HepG2 (cell line): Measurements from ENCODE around the gene TGM1.

ENCODE experiments used
- CENPT ChIP-seq: sonication (generic); formaldehyde crosslinking; IDR thresholded peaks from 2 replicates; pipeline ENCODE4 v1.8.0; 2022; ENCODE audit warnings: low read depth, mild to moderate bottlenecking, moderate library complexity, missing genetic modification reagents
- HNRNPL ChIP-seq: fragments of 200-400 bp; formaldehyde crosslinking; IDR thresholded peaks from 2 replicates; pipeline ENCODE4 v1.6.1; 2017; ENCODE audit warnings: mild to moderate bottlenecking, low read depth, low read length
- KDM1A ChIP-seq: IDR thresholded peaks from 2 replicates; pipeline ENCODE4 v1.6.1; 2016; ENCODE audit warnings: missing compliant biosample characterization
- NFIC ChIP-seq: IDR thresholded peaks from 2 replicates; pipeline ENCODE4 v1.6.1; 2012; ENCODE audit warnings: mild to moderate bottlenecking, low read length, inconsistent platforms
- POLR2AphosphoS5 ChIP-seq: IDR thresholded peaks from 2 replicates; pipeline ENCODE4 v1.6.1; 2012; ENCODE audit warnings: low read depth, low read length
- SETDB1 ChIP-seq: sonication (generic); formaldehyde crosslinking; IDR thresholded peaks from 2 replicates; pipeline ENCODE4 v1.5.1; 2020; ENCODE audit warnings: missing genetic modification reagents, mild to moderate bottlenecking, borderline replicate concordance
- ZNF660 ChIP-seq: sonication (generic); formaldehyde crosslinking; IDR thresholded peaks from 2 replicates; pipeline ENCODE4 v1.5.1; 2020; ENCODE audit warnings: mild to moderate bottlenecking, low read depth, missing genetic modification reagents, borderline replicate concordance
- TF ChIP-seq, protein P1 (sequence below): sonication (generic); formaldehyde crosslinking; IDR thresholded peaks from 2 replicates; pipeline ENCODE4 v1.4.0; 2020; ENCODE audit warnings: low read depth, mild to moderate bottlenecking, missing genetic modification reagents
- TF ChIP-seq, protein P2 (sequence below): sonication (generic); formaldehyde crosslinking; IDR thresholded peaks from 2 replicates; pipeline ENCODE4 v1.4.0; 2020; ENCODE audit warnings: mild to moderate bottlenecking, missing genetic modification reagents
- TF ChIP-seq, protein P3 (sequence below): sonication (generic); formaldehyde crosslinking; IDR thresholded peaks from 2 replicates; pipeline ENCODE4 v1.5.1; 2020; ENCODE audit warnings: missing genetic modification reagents, mild to moderate bottlenecking, borderline replicate concordance
- TF ChIP-seq, protein P4 (sequence below): IDR thresholded peaks from 2 replicates; pipeline ENCODE4 v1.6.1; 2016; ENCODE audit warnings: low read depth
- TF ChIP-seq, protein P5 (sequence below): sonication (generic); formaldehyde crosslinking; IDR thresholded peaks from 2 replicates; pipeline ENCODE4 v1.4.0; 2020; ENCODE audit warnings: missing genetic modification reagents, borderline replicate concordance

DNA sequence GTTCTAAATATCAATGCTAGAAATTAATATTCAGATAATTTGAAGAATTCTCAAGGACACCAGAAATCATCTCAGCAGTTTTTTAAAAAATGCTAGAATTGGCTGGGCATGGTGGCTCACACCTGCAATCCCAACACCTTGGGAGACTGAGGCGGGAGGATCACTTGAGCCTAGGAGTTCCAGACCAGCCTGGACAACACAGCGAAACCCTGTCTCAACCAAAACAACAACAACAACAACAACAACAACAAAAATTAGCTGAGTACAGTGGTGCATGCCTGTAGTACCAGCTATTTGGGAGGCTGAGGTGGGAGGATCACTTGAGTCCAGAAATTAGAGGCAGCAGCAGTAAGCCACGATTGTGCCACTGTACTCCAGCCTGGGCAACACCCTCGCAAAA lies 43.9 kb downstream of the TGM1 start:
- TF ChIP-seq, protein P1, sequence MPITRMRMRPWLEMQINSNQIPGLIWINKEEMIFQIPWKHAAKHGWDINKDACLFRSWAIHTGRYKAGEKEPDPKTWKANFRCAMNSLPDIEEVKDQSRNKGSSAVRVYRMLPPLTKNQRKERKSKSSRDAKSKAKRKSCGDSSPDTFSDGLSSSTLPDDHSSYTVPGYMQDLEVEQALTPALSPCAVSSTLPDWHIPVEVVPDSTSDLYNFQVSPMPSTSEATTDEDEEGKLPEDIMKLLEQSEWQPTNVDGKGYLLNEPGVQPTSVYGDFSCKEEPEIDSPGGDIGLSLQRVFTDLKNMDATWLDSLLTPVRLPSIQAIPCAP (CRISPR knock-in tag), result no peak
- TF ChIP-seq NFIC (no peak), HNRNPL (no peak), ZNF660 (CRISPR knock-in tag) (no peak), SETDB1 (no peak), CENPT (no peak), KDM1A (CRISPR knock-in tag) (no peak), POLR2AphosphoS5 (no peak)
- TF ChIP-seq, protein P2, sequence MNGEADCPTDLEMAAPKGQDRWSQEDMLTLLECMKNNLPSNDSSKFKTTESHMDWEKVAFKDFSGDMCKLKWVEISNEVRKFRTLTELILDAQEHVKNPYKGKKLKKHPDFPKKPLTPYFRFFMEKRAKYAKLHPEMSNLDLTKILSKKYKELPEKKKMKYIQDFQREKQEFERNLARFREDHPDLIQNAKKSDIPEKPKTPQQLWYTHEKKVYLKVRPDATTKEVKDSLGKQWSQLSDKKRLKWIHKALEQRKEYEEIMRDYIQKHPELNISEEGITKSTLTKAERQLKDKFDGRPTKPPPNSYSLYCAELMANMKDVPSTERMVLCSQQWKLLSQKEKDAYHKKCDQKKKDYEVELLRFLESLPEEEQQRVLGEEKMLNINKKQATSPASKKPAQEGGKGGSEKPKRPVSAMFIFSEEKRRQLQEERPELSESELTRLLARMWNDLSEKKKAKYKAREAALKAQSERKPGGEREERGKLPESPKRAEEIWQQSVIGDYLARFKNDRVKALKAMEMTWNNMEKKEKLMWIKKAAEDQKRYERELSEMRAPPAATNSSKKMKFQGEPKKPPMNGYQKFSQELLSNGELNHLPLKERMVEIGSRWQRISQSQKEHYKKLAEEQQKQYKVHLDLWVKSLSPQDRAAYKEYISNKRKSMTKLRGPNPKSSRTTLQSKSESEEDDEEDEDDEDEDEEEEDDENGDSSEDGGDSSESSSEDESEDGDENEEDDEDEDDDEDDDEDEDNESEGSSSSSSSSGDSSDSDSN (CRISPR knock-in tag), result no peak
- TF ChIP-seq, protein P3, sequence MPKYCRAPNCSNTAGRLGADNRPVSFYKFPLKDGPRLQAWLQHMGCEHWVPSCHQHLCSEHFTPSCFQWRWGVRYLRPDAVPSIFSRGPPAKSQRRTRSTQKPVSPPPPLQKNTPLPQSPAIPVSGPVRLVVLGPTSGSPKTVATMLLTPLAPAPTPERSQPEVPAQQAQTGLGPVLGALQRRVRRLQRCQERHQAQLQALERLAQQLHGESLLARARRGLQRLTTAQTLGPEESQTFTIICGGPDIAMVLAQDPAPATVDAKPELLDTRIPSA (CRISPR knock-in tag), result no peak
- TF ChIP-seq, protein P4, sequence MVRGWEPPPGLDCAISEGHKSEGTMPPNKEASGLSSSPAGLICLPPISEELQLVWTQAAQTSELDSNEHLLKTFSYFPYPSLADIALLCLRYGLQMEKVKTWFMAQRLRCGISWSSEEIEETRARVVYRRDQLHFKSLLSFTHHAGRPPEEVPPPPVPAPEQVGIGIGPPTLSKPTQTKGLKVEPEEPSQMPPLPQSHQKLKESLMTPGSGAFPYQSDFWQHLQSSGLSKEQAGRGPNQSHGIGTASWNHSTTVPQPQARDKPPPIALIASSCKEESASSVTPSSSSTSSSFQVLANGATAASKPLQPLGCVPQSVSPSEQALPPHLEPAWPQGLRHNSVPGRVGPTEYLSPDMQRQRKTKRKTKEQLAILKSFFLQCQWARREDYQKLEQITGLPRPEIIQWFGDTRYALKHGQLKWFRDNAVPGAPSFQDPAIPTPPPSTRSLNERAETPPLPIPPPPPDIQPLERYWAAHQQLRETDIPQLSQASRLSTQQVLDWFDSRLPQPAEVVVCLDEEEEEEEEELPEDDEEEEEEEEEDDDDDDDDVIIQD (CRISPR knock-in tag), result no peak
- TF ChIP-seq, protein P5, sequence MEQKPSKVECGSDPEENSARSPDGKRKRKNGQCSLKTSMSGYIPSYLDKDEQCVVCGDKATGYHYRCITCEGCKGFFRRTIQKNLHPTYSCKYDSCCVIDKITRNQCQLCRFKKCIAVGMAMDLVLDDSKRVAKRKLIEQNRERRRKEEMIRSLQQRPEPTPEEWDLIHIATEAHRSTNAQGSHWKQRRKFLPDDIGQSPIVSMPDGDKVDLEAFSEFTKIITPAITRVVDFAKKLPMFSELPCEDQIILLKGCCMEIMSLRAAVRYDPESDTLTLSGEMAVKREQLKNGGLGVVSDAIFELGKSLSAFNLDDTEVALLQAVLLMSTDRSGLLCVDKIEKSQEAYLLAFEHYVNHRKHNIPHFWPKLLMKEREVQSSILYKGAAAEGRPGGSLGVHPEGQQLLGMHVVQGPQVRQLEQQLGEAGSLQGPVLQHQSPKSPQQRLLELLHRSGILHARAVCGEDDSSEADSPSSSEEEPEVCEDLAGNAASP (CRISPR knock-in tag), result no peak
